ENCODE results near the gene PEX10.

The PEX10 gene

DNA sequence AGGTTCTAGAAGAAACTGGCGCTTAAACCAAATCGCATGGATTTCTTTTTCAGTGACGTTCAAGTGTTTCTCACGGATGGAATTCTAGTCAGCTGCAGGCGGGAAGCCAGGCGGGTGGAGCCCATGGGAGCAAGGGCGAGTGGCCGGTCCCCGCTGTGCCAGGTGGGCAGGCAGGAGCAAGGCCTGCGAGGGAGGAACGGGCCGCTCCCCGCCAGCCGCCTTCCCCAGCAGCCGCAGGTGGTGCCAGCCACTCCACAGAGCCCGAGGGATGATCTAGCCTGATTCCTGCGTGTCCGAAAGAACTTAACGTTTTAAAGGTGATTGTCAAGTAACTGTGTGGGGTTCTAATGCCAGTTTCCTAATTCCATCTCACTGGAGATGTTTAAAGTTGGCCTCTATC is 9.1 kb downstream of the PEX10 start:
- no peak for DNase-seq

DNA sequence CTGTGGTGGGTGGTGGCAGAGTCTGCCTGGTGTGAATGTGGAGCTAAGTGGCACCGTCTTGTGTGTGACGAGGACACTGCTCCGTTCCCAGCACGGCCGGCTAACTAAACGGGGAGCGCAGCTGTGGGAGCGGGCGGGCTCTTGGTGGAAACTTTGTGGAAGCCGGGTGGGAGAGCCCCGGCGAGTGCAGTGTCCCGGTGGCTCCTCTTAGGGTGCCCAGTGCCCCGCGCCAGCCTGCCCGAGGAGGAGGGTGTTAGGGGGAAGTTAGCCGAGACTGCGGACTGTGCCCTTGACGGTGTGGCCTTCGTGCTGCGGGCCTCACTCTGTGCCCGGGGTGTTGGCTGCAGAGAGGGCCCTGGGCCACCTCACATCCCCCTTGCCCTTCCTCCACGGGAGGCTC is 9.9 kb downstream of the PEX10 start:
- no peak for DNase-seq

DNA sequence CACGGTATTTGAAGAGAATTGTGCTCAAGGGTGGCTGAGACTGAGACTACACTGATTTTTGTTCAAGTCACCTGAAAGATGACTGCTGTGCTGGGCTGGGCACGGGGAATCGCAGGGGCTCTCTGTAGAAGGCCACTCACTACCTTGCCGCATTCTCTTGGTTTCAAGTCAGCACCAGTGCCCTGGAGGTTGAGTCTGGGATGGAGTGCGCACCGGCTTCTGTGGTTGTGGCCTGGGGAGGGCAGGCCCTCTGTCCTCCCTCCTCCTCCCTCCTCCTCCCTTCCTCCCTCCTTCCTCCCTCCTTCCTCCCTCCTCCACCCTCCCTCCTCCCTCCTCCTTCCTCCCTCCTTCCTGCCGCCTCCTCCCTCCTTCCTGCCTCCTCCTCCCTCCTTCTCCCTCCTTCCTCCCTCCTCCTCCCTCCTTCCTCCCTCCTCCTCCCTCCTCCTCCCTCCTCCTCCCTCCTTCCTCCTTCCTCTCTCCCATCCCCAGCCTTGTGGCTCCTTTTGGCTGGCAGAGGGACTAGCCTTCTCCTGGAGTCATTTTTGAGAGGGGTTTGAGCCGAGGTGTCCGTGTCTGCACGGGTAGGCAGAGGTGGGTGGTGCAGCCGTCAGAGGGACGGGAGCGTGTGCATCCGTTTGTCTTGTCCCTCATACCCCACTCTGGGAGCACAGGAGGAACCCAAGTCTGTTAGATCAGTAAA is 11.3 kb downstream of the PEX10 start:
- DNase-seq, result no peak

DNA sequence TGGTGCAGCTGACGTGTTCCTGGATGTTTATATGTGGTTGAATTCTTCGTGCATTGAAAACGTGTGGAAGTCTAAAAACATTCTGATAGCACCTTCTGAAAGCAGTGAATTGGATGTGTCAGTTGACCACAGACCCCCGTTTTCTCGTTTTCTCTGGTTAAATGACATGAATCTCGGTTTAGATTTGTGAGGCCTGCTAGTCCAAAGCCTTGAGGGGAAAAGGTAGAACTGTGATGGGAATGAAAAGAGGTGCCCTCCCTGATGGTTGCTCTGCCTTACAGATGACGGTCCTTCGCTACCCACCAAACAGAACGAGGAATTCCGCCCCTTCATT is 11.8 kb downstream of the PEX10 start:
- DNase-seq, result no peak

DNA sequence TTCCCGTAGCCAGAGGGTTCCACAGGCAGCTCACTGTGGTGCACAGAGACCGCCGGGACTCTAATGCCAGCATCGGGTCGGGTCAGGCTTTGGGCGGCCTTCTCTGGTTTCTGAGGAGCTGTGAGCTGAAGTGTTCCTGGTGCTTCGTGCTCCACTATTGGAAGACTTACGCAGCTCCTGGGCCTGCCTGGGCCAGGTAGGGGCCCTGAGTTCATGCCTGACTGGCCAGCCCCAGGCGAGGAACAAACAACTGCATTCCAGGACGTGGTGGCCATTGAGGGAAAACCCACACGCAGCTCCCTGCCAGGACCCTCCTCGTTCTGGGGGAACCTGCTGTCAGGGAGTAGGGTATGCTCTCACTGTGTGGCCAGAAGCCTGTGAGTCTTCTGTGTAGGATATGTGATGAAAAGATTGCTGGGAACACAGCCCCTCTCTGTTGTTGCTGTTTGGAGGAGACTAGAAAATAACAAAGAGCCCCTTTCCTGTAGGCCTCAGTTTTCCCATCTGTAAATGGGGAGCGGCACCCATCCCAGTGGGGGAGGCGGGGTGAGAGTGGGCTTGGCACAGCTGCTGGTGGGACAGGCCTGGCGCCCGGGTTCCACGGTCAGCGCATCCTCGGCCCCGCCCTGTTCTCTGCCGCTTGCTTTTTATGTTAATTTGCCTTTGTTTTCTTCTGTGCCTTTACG is 12.3 kb downstream of the PEX10 start:
- no peak for DNase-seq

DNA sequence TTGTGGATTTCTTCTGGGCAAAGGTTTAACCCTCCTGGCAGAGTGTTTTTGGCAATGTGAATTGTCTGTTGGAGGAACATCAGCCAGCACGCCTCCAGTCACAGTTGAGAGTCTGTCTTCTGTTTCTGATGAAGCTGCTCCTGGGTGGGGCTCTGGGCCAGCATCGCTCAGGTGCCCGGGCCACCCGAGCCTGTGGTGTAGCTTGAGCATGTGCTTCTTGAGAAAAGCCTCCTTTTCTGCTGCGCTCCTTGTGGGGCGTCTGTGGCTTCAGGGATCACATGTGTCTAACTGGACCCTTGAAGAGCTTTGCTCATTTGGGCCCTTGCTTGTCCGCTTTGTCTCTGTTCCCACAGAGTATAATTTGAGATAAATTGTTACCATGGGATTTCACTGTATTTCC is 13.5 kb downstream of the PEX10 start:
- no peak for DNase-seq

DNA sequence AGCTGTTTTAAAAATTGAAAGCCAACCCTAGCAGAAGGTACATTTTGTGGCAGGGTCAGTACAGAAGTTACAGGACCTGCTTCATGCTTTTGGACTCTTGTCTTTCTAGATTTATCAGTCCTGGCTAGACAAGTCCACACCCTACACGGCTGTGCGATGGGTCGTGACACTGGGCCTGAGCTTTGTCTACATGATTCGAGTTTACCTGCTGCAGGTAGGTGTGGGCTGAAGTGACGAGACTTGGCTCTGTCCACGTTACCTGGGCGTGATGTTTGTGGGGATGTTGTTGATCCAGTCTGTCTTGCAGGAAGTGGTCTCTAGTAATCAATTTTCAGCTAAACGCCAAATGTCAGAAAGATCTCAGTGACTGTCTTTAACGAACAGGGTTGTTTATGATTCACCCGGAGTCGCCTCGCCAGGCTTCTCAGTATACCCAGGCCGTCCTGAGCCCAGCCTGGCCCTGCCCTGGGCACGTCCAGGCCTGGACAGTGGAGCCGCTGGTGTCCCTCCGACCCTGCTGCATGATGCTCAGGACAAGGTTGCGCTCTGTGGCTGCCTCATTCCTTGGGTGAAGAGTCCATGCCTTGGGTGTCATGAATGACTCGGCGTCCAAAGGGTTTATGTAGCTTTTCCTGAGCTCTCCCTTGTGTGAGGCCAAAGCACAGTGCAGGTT is 15.2 kb downstream of the PEX10 start:
- no peak for DNase-seq

DNA sequence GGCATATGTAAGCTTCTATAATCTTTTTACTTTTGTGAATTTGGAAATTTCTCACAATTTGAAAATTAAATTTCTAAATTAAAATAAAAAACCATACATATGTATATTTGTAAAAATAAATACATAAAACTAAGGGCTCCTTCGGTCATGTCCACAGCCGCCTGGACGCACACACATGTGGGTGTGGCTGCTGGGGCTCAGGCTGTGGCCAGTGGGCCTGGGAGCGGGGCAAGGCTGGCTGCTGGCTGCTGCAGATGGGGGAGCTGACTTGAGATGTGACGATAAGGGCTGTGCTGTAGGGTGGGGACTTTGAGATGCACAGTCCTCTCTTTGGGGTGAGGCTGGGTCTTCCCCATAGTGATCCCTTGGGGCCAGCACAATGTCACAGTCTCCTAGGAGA is 15.9 kb downstream of the PEX10 start:
- no peak for DNase-seq

DNA sequence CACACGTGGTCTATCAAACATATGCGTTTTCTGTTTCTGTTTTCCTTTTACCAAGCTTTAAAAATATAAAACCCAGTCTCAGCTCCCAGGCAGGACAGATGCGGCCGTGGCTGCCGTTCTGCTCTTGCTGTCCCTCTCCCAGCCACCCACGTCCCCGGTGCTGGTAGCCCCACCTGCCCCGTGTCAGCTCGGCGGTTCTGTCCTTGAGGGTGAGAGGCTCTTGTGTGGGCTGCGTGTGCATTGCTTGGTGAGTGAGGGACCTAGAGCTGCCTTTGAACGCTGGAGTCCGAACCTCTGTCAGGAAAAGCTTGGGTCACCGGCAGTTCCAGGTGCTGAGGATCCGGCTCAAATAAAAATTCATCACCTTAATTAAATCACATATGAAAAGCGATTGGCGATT is 16.3 kb downstream of the PEX10 start:
- DNase-seq, result no peak

DNA sequence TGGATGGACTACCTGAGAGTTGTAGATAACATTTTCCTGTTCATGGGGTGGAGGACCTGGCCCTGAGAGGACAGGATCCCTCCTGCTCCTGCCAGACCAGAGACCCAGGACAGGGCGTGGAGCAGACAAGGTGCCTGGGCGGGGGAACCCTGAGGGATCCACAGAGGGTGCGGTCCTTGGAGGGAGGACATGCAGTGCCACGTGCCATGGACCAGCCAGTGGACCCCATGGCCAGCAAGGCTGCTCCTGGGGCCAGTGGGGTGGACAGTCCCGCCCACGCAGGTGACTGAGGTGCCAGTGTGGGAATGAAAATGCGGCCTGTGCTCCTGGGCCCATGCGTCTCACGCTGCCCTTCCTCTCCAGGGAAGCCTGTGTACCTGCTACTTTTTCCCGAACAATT is 17.1 kb downstream of the PEX10 start:
- no peak for DNase-seq

DNA sequence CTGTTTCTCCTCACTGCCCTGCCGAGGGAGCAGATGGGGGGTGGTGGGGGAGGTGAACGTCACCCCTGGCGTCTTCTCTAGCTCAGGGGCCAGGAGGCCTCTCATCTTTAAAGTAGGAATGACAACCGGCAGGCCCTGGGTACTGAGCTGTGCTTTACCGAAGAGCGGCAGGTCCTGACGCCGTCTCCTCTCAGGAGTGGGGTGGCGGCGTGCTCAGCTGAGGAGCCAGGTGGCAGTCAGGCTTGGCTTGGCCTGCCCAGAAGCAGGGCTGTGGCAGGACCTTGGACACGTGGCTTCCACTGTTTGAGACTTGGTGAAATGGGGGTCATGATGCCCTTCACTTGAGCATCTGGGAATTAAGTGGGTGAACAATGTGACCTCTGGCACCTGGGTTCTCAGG is 17.6 kb downstream of the PEX10 start:
- DNase-seq, result no peak

DNA sequence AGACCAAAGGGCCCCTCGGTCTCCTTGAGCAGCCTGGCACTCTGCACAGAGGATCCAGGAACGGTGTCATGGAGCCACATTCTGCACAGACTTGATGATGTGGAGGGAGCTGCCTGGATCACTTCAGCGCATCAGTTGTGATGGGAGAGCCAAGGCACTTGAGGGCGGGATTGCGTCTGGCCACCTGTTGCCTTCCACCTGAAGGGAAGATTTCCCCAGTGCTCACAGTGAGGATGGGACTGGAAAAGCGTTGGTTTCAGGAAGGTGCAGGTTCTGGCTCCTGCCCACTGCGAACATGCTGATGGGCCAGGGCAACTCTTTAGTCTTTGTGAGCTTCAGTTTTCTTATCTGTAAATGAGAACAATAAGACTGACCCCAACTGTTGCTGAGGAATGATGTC is 18.1 kb downstream of the PEX10 start:
- DNase-seq, result no peak

DNA sequence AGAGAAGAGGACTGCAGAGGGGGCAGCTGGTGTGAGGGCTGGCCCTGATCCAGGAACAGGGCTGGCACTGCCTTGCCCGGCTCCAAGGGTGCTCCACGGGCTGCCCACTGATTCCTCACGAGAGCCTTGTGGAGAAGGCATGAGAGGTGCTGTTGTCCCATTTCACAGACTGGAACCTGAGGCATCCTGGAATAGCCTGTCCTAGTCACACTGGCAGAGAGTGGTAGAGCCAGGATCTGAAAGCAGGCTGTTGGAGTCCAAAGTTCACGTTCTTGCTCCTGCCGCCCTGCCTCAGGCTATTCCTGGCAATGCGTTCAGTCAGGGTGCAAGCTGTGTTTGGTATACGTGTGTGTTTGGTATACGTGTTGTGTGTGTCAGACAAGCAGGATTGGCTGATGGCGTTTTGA is 18.9 kb downstream of the PEX10 start:
- no peak for DNase-seq

DNA sequence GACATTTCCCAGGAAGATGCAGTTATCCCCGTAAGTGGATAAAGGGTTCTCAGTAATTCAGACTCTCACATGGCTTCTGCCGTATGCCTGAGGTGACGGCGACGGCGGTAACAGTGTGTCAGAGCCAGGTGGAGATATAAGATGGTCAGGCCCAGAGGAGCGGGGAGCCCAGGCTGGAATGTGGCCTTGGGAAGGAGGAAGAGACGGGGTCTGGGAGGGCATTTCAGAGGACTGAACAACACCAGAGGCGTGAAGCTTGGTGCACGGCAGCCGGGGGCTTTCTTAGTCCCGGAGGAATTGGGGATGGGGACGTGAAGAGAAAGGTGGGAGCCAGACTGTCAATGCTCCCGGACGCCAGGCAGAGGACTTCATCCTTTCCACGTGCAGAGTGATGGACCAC is 19.7 kb downstream of the PEX10 start:
- DNase-seq, result no peak

DNA sequence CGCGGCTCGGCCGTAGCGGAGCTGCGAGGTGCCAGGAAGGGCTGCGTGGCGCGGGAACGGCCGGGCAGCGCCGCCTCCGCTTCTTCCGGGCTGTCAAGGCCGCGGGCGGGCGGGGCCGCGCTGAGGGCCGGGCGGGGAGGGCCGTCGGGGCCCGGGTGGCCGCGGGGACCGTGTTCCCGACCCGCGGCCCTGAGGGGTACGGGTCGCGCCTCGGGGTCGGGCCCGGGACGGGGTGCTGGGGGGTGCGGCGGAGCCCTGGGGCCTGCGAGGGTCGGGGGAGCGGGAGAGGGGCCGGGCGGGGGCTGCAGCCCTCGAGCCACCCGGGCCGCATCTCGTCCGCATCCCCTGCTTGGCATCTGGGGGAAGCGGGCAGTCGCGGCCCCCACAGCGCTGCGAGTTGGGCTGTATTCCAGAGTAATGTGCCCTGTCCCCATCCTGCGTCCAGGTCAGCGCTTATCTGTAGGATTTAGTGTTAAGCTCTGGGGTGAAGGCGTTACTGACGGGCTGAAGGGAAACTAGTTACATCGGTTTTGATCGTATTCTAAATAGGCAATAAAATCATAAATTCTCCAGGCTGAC is 20.3 kb downstream of the PEX10 start:
- no peak for DNase-seq

DNA sequence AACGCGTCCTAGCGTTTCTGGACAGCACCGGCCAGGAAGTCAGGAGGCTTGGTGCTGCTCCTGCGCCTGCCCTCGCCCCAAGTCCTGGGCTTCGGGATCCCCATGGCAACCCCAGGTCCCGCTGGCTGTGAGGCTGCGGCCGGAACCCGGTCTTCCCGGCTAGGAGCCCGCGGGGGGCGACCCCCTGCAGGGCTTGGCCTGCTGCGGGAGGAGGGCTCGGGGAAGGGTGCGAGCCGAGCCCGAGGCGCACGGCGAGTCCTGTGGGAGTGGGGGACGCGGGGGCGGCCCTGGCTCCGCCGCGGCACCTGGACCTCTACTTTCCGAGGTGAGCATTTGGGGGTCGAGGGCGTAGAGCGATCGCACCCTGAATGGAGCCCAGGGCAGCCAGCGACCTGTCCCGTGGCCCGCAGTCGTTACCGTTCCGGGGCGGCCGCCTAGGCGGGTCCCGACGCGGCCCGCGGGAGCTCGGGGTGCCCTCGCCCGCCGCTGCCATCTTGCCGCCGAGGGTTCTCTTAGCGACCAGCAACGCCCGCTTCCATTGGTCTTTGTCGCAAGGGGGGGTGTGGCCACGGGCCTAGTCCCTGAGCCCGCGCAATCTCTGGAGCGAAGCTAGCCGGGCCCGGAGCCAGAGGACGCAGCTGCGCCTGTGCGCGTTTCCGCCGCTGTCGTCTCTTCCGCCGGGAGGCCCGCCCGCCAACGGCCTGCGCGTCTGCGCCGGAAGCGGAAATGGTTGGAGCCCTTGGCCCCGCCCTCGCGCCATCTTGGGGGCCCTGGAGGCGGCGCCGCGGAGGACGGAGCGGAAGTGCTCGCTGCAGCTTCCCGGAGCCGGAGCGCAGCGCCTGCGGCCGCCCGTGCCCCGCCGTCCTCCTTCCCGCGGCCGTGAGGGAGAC is 21.1 kb downstream of the PEX10 start, which contains the start of the genes MORN1 and RER1:
Gene MORN1 (minus strand): TSS at position 514 of the 890 bp plus-strand sequence. CDS start 21 bp downstream, at position 493.
Gene RER1 (plus strand): TSS at position 801 of the 890 bp plus-strand sequence. CDS start 3,950 bp downstream, outside the sequence.
- peak; percentile 96 to 99 (median 98) for DNase-seq

DNA sequence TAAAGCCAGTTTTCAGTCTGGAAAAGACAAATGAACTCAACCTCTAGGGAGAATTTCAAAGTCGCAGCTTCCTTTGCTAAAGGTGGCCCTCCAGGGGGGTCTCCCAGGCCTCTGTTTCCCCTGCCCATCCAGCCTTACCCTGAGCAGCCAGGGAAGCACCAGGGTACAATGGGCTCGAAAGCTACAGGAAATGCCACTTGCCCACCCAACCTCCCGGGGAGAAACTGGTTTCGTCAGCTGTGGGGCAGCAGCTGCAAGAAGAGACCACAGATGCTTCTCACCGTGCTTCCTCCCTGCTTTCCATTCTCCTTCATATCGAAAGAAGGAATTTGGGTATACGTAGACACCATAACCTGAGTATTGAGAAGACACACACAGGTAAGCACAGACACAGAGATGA is 22.7 kb downstream of the PEX10 start:
- no peak for DNase-seq

DNA sequence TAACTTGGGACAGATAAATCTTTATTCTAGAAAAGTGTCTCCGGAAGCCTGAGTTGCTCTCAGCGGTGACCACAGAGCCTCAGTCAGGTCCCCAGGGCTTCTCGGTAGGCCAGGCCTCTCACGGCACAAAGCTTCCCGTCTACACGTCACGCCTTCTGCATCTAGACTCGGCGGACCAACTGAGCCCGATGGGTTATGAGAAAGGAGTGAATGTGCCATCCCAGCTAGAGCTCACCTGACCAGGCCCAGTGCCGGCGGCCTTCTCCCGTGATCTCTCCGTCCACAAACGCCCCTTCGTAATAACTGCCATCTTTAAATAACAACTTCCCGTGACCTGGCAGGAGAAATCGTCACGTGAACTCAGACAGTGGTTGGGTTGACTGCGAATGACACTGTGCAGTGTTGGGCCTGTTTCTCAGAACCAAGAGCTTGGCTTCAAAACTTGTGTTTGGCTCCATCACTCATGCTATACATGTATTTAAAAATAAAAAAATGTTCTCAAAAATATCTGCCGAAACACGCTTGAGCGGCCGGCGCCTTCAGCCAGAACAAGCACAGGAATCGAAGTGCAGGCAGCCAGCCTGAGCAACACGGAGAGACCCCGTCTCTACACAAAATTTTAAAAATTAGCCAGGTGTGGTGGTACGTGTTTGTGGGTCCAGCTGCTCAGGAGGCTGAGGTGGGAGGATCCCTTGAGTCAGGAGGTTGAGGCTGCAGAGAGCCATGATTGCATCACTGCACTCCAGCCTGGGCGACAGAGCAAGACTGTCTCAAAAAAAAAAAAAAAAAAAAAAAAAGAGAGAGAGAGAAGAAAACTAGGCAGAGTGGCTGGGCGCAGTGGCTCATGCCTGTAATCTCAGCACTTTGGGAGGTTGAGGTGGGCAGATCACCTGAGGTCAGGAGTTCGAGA is 24.1 kb downstream of the PEX10 start:
- no peak for DNase-seq

DNA sequence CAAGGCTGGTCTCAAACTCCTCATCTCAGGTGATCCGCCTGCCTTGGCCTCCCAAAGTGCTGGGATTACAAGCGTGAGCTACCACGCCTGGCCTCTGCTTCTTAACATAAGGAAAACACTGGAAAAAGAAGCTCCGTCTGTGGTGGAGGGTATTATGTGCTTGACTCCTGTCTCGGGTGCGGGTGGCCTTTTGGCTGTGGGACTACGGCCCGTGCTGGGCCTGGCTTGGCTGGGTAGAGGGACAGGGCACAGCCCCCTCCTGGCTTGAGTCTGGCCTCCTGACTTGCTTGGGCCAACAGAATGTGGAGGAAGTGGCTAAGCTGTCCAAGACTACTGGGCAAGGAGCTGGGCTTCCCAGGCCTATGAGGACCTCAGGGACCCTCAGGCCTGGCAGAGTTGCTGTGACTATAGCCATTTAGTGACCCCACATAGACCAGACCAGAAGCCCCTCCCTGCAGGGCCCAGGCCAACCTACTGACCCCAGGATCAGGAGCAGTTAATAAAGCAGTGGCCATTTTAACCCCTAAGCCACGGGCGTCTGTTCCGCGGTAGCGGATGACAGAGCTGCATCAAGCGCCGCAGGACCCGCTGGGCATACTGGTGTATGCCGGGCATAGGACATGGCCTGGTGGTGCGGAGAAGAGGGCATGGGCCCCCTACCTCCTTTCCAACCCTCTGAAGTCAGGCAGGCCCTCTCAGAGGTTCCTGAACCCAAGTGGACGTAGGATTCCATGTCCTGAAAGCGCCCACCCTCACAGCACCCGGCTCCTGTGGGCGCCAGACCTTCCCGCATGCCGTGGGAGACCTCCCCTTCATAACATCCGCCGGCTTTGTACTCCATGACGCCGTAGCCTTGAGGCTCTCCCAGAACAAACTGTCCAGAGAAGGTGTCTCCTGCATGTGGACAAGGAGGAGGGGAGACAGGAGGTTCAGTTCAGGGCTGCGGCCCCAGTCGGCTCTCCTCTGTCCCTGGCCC is 25.4 kb downstream of the PEX10 start:
- DNase-seq, result no peak

DNA sequence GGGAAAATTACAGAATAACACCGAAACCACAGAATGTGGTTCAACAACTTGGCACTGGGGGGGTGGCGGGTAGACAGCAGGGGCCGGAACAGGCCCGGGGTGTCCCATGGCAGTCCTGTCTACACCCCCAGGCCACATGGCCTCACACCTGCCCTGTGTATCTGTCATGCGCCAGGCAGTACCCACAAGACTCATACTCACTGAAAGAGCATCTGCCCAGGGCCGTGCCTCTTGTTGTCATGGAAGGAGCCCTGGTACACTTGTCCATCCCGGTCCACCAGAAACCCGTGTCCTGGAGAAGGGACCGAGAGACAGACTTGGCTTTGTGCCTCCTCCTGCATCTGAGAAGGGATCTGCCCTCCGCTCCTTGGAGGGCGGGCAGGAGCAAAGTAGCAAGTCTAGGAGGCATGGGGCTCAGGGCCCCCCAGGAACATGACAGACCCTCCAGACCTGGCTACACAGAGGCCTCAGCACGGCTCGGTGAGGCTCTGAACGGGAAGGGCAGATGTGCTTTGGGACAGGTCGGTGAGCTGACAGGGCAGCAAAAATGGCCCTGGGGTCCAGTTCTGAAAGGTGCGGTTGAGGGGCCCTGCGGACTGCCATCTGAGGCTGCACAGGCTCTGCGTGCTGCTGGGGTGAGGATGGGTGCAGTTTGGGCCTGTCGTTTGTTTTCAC is 26.6 kb downstream of the PEX10 start:
- no peak for DNase-seq

Measured in activated naive CD4-positive, alpha-beta T cell (primary cell).